ENCODE results near the gene MESD.

Gene MESD

GRCh38 chr15:80904998-80905397 is 84.6 kb downstream of the MESD start:
- DNase-seq (ENCODE audit: low read depth) = no peak

GRCh38 chr15:80902298-80902801 is 87.3 kb downstream of the MESD start:
- no peak for DNase-seq (ENCODE audit: low read depth)

- no peak for DNase-seq (ENCODE audit: low read depth)
Measured at GRCh38 chr15:80898040-80898439, 91.6 kb downstream of the MESD start.

Measured in HS-27A (cell line).